Ovary (tissue), 10 donors: Measurements from ENCODE around the gene CNPY3. TPM values are rescaled to one million over a fixed set of nuclear protein-coding genes. Genes with fewer than 3 reads are reported as not detected.
"Not testable (repeated sequence)": the region's sequence is repeated elsewhere in the genome, so short reads cannot be mapped to it uniquely, and the experiment has no call there.

ENCODE experiments used
- DNase-seq, 5 donors: peaks; one replicate each; pipeline ENCODE4 v3.0.0-alpha.2; 2019 to 2020
- H3K27ac ChIP-seq, 2 donors: fragments of 200-600 bp; one replicate each; pipeline versions ENCODE4 v1.5.1 to v1.8.0; 2019 to 2022
- H3K27me3 ChIP-seq: fragments of 200-600 bp; one replicate; pipeline ENCODE4 v1.8.0; 2022
- H3K36me3 ChIP-seq: fragments of 200-600 bp; sonication (generic); one replicate; pipeline ENCODE4 v1.5.1; 2019
- H3K4me1 ChIP-seq: one replicate; pipeline ENCODE4 v1.8.1; 2013; ENCODE audit warnings: mild to moderate bottlenecking, moderate library complexity; ENCODE audit not compliant: insufficient read depth
- H3K4me3 ChIP-seq: fragments of 200-600 bp; sonication (generic); one replicate; pipeline ENCODE4 v1.5.1; 2017
- H3K9me3 ChIP-seq, 2 donors: fragments of 200-600 bp in 1 of 2; sonication (generic) in 1 of 2; one replicate each; pipeline versions ENCODE4 v1.5.1 to v1.8.1; 2013 to 2019; ENCODE audit warnings: mild to moderate bottlenecking in 1 of 2, moderate library complexity in 1 of 2
- CTCF ChIP-seq, 3 donors: fragments of 450-650 bp in 2 of 3; fragments of 200-600 bp in 1 of 3; IDR thresholded peaks; one replicate each; pipeline versions ENCODE4 v1.5.1 to v1.8.0; 2016 to 2022; ENCODE audit warnings: antibody characterized with exemption in 3 of 3, mild to moderate bottlenecking in 1 of 3
- EP300 ChIP-seq: sonication (generic); formaldehyde crosslinking; IDR thresholded peaks from one replicate; pipeline ENCODE4 v1.6.1; 2017; ENCODE audit warnings: antibody characterized with exemption
- POLR2A ChIP-seq: fragments of 450-650 bp; IDR thresholded peaks from one replicate; pipeline ENCODE4 v1.6.1; 2017; ENCODE audit warnings: antibody characterized with exemption, mild to moderate bottlenecking, moderate library complexity
- WGBS, 3 donors: extraction: QIAGEN DNeasy Blood & Tissue Kit in 1 of 3; methylation state at CpG; one replicate each; pipeline versions ENCODE4 v1.1.5 to v1.1.7; 2013 to 2017; 5-methylcytosine and 5-hydroxymethylcytosine counted together
- intact Hi-C, 4 donors: fragments of 100-400 bp; cut with DNase I; formaldehyde crosslinking; loops; one replicate each; pipeline versions ENCODE4 v1.11.0 to v1.15.1; 2022 to 2023
- long read RNA-seq, 3 donors: library from polyadenylated mRNA in 2 of 3; unstranded in 2 of 3; transcript quantifications; one replicate each; pipeline ENCODE4 v2.0.0 and lab custom pipeline, GENCODE V29; 2021 to 2026
- polyA plus RNA-seq, 2 donors: library from polyadenylated mRNA; stranded (reverse); fragments of 200-250 nt in 1 of 2; fragments of 350-450 nt in 1 of 2; fragmentation: Illumina TruSeq in 1 of 2; extraction: RNeasy Lipid Tissue Mini Kit (QIAGEN cat#74804) in 1 of 2; gene quantifications; one replicate each; pipeline ENCODE4 v1.2.3, GENCODE V29; 2013 to 2014
- total RNA-seq, 7 donors: library from RNA; depleted of rRNA in 2 of 7; stranded (reverse); fragments of >200 nt in 2 of 7; fragmentation: NEBNext Ultra II Directional in 3 of 7; extraction: Animal tissue kit (Norgen Biotek cat#: 25700) in 3 of 7; gene quantifications; one replicate each; pipeline versions ENCODE4 v1.1.0 to v1.2.4, GENCODE V29; 2016 to 2023
- donor health status: DM: no; HTN: no; CAD: no; lungs with moderate emphysema.
- donor health status: DM: no; HTN: no; CAD: no.
- donor health status: Bipolar disorder and iron deficiency.
- donor health status: DM: yes; HTN: yes; CAD: no.
- donor health status: DM: no; HTN: no; CAD: no.
- donor health status: DM: yes; HTN: yes; CAD: no.

The CNPY3 gene
- total RNA-seq = 10 to 100 TPM; 25.3 to 61.2 (median 44.5) TPM
- 10 to 100 TPM; 36.8 to 40.0 TPM for polyA plus RNA-seq
- long read RNA-seq, donor 1, transcript CNPY3-201 (6 exons, 1,704 nt) = major isoform, 340 of 422 reads
- long read RNA-seq, donor 1, partial matches to known transcripts = 23 of 422 reads
- long read RNA-seq, donor 1, other reads (novel, unspliced or antisense) = 59 of 422 reads
- long read RNA-seq, donor 2, transcript CNPY3-201 (6 exons, 1,704 nt) = major isoform, 43 of 57 reads
- long read RNA-seq, donor 2, partial matches to known transcripts = 14 of 57 reads
- long read RNA-seq, donor 2, other reads (novel, unspliced or antisense) = 0 of 57 reads
- long read RNA-seq, donor 3, transcript CNPY3-201 (6 exons, 1,704 nt) = major isoform, 82 of 110 reads
- long read RNA-seq, donor 3, partial matches to known transcripts = 8 of 110 reads
- long read RNA-seq, donor 3, other reads (novel, unspliced or antisense) = 20 of 110 reads

DNA sequence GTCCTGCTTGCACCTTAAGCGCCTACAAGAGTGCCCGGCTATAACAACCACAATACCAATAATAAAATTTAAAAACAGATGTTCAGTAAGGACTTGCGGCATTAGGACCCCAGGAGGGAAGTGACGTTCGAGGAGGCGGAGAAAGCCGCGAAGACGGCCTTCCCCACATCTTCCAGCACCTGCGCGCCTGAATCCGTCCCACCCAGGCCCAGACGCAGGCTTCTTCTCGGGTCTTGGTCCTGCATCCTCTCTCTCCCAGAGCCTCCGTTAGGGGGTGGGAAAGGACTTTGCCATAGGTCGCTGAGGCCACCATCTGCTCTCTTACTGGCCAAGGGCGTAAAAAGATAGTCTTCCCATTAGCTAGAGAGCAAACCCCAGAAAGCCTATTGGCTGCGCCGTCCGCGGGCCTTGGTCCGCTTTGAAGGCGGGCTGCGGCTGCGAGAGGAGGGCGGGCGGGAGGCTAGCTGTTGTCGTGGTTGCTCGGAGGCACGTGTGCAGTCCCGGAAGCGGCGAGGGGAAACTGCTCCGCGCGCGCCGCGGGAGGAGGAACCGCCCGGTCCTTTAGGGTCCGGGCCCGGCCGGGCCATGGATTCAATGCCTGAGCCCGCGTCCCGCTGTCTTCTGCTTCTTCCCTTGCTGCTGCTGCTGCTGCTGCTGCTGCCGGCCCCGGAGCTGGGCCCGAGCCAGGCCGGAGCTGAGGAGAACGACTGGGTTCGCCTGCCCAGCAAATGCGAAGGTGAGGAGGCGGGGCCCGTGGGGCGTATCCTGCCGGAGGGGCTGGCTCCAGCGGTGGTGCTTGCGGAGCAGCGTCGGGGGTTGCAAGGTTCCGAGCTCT lies at the start of gene CNPY3:
CNPY3 (plus strand) TSS at position 495 of the 835 bp plus-strand sequence; CDS start at position 586, 91 bp downstream.
- peak; percentile 85 to 93 (median 89) for DNase-seq
- Histone ChIP-seq H3K36me3 (no peaks in the 10 kb centered on the region), H3K27me3 (no peaks in the 10 kb centered on the region), H3K4me1 (peaks cover 9% of the 10 kb centered on the region), H3K4me3 (peak within 1 kb of the TSS; percentile 79), H3K27ac (peak within 1 kb of the TSS; percentile 67 to 93), H3K9me3 (no peaks in the 10 kb centered on the region)
- intact Hi-C loops = no loop called here
- 0% methylated on average over 62 to 63 of the region's 63 CpGs for WGBS, 3 donors
- TF ChIP-seq CTCF (IDR thresholded peaks at IDR 0.05) (no peak), EP300 (no peak), POLR2A (peak; percentile 46)

GRCh38 chr6:42880240-42880817 lies 49.0 kb upstream of the CNPY3 start:
- DNase-seq, H3K27me3 ChIP-seq, H3K36me3 ChIP-seq, H3K4me1 ChIP-seq, intact Hi-C loops, H3K9me3 ChIP-seq: not testable (repeated sequence)
- peak overlapping the region; percentile 72 for H3K4me3 ChIP-seq
- H3K27ac ChIP-seq = peak overlapping the region; percentile 81 to 91
- 2 to 13% (median 5%) methylated on average over 25 of the region's 25 CpGs for WGBS, 3 donors

- Histone ChIP-seq H3K4me3 (peak overlapping the region; percentile 72), H3K27ac (peak overlapping the region; percentile 22 to 91)
- DNase-seq, H3K4me1 ChIP-seq, intact Hi-C loops, H3K27me3 ChIP-seq, H3K36me3 ChIP-seq, H3K9me3 ChIP-seq: not testable (repeated sequence)
- WGBS, 3 donors = 68 to 85% (median 77%) methylated on average over 12 of the region's 12 CpGs
These were observed 48.4 kb upstream of the CNPY3 start for GRCh38 chr6:42880871-42881270.

GRCh38 chr6:42885702-42886101 lies 43.6 kb upstream of the CNPY3 start:
- TF ChIP-seq CTCF (IDR thresholded peaks at IDR 0.05) = no peak
- TF ChIP-seq POLR2A = no peak
- TF ChIP-seq EP300 = no peak
- DNase-seq = no peak
- Histone ChIP-seq H3K36me3 (no peaks in the 10 kb centered on the region), H3K27ac (no peak overlapping the region), H3K27me3 (no peaks in the 10 kb centered on the region), H3K9me3 (no peaks in the 10 kb centered on the region), H3K4me3 (no peak overlapping the region), H3K4me1 (no peaks in the 10 kb centered on the region)
- intact Hi-C loops = no loop called here
- 46 to 52% (median 47%) methylated on average over 4 of the region's 4 CpGs for WGBS, 3 donors

GRCh38 chr6:42888201-42888600 lies 41.1 kb upstream of the CNPY3 start:
- DNase-seq, H3K9me3 ChIP-seq, intact Hi-C loops, H3K36me3 ChIP-seq, H3K27me3 ChIP-seq, H3K4me1 ChIP-seq, H3K4me3 ChIP-seq, H3K27ac ChIP-seq: not testable (repeated sequence)
- 92 to 94% (median 93%) methylated on average over 4 of the region's 4 CpGs for WGBS, 3 donors
